ENCODE results near the gene CNOT11.

DNA sequence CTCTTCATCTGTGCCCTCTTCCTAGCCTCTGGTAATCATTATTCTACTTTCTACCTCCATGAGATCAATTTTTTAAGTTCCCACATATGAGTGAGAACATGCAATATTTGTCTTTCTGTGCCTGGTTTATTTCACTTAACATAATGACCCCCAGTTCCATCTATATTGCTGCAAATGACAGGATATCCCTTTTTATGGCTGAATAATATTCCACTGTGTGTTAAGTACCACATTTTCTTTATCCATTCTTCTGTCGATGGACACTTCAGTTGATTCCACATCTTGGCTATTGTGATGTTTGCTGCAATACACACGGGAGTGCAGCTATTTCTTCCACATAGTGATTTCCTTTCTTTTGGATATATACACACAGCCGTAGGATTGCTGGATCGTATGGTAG, 43.9 kb upstream of the CNOT11 start:
- TF ChIP-seq EZH2phosphoT487 (IDR thresholded peaks at IDR 0.05; ENCODE audit: insufficient read depth, low read depth), result no peak
- no peak for TF ChIP-seq EZH2 (IDR thresholded peaks at IDR 0.05; ENCODE audit: insufficient read depth, poor library complexity, severe bottlenecking)
